Activated T-cell treated with anti-CD3 and anti-CD28 coated beads for 48 hours (primary cell): Measurements from ENCODE around the gene MARCHF10.

Experiments
- DNase-seq: peaks from one replicate; pipeline ENCODE4 v3.0.0-alpha.2; 2020; ENCODE audit warnings: low read depth

MARCHF10 gene

DNA sequence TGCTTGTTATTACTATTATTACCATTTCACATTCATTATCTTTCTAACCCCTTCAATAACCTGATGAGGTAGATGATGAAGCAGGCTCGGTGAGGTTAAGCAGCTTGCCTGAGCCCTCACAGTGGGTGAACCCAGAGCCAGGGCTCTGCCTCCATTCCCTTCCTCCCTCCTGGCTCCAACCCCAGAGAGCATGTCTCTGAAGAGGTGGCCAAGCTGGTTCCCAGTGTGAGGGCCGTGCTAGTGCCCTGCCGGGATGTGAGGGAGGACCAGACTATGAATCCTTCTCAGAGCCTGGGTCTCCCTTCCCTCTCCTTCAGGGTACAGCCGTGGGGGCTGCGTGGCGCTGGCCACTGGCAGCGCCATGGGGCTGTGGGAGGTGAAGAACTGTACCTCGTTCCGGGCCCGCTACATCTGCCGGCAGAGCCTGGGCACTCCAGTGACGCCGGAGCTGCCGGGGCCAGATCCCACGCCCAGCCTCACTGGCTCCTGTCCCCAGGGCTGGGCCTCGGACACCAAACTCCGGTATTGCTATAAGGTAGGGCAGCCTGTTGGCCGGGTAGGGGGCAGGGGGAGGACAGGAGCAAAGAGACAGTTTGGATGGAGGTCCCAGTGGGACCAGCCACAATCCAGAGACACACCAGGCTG, 131.0 kb downstream of the MARCHF10 start:
- no peak for DNase-seq

DNA sequence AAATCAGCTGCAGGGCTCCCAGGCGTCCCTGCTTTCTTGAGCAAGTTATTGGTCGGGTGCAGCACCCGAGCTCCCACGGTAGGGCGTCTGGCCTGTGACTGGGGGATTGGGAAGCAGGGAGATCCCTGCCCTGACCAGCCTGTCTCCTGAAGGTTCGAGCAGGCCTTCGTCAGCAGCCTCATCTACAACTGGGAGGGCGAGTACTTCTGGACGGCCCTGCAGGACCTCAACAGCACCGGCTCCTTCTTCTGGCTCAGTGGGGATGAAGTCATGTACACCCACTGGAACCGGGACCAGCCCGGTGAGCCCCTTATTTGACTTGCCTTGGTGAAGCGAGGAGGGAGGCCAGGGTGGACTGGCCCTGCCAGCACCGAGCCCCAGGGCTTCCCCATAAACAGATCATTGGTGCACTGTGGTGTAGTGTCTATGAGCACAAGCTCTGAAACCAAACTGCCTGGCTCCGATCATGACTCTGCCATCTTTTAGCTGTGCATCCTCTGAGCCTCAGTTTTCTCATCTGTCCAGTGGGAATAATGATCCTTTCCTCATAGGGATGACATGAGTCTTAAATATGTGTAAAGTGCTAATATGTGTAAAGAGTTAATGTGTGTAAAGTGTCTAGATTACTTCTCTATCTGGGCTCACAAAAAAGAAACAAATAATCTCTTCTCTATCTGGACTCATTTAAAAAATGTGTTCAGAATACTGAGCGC, 131.7 kb downstream of the MARCHF10 start:
- DNase-seq, result no peak

DNA sequence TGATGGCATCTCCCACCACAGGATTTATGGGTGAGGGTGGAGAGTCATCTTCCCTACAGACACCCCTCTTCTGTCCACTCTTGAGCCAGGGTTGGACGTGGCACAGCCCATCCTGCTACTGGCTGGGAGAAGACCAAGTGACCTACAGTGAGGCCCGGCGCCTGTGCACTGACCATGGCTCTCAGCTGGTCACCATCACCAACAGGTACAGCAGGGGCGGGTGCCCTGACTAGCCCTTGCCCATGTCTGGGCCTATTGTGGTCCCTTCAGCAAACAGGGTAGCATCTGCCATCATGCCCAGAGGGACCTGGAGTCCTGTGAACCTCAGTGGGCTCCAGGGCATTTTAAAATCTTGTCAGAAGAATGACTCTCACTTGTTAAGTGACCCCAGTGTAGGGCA, 132.4 kb downstream of the MARCHF10 start:
- no peak for DNase-seq

DNA sequence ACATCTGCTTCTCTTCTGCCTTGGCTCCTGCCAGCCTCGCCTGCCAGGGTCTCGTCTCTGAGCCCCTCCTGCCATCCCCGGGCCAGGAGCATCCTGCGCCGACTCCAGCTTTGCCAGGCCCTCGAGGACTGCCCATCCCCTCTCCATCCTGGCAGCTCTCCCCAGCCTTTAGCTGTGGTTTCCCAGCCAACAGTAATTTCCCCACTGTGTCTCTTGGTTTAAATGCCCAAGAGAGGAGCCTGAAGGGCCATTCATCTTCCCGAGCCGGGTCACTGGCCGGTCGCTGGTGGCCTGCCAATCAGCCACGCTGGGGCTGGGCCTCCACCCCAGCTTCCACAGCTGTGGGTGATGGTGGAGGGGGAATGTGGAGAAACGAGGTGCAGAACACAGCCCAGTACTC, 132.9 kb downstream of the MARCHF10 start:
- no peak for DNase-seq

DNA sequence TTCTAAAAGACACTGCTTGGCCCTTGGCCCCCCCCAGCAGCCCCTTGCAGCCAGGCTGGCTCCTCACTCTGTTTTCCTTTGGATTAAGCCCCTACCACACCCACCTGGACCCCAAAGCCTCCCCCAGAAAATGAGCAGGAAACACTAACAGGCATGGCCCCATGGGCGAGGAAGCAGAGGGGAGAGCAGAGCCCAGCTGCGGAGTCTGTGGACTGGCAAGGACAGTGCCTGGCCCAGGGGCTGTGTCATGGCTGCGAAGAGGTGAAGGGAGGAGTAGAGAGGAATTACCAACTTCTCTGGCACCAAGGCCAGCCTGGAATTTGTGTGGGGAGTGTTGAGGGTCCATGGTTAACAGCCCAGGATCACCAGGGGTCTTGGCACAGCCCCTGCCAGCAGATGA, 133.3 kb downstream of the MARCHF10 start:
- DNase-seq, result no peak

DNA sequence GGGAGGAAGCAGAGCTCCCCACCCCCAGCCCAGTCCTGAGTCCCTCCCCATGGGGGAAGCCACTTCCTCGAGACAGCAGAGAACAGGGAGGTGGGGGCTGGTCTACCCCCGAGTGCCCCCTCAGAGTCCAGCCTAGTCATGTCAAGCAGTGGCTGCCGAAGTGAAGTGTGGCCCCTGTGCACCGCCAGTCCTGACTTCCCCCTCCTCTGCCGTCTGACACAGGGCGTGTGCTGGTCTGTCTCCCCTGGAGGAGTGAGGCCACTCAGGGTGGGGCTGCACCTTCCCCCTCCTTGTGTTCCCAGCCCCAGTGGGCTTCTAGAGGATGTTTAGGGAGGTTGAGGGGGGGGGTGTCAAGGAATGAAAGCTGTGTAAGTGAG, 133.8 kb downstream of the MARCHF10 start:
- no peak for DNase-seq

DNA sequence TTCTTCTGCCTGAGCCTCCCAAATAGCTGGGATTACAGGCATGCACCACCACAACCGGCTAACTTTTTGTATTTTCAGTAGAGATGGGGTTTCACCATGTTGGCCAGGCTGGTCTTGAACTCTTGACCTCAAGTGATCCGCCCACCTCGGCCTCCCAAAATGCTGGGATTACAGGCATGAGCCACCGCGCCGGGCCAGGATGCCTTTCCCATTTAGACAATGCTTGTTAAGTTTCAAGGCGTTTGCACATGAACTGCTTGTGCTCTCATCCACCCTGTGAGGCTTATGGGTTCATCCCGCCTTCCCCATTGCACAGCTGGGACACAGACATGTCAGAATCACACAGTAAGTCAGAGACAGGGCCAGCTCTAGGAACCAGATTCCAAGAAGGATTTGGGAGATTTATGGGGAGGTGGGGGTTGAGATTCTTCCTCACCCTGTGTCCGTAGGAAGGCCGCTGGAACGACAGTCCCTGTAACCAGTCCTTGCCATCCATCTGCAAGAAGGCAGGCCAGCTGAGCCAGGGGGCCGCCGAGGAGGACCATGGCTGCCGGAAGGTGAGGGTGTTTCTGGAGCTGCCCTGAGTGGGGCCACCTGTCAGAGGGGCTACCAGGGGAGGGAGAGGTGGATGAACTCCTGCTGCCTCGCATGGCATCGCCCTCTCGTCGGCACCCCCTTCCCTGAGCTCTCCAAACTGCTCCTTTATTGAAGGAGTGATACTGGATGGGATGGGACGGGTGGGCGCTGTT, 134.3 kb downstream of the MARCHF10 start:
- no peak for DNase-seq

DNA sequence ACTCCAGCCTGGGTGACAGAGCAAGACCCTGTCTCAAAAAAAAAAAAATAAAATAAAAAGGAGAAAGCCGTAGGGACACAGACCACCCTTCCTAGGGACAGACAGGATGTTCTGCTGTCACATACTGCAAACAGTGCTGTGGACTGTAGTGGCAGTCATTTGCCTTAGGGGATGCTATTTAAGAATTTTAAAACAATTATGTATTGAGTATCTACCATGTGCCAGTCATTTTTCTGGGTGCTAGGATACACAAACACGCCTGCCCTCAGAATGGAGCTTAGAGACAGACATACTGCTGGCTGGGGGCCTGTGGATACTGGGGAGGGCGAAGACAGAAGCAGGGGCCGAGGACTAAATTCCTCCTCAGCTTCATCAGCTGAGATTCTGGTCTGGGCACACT, 135.2 kb downstream of the MARCHF10 start:
- no peak for DNase-seq

DNA sequence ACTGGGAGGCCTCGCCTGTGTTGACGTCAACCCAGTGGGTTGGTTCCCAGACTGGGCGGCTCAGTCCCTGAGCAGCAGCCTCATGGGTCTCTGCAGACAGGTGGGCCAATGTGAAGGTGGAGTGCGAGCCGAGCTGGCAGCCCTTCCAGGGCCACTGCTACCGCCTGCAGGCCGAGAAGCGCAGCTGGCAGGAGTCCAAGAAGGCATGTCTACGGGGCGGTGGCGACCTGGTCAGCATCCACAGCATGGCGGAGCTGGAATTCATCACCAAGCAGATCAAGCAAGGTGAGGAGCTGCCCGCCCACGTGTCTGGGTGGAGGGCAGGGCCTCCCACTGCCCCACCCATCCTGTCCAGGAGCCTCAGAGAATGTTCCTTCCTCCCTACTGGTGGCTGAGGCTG, 136.6 kb downstream of the MARCHF10 start:
- DNase-seq, result no peak

DNA sequence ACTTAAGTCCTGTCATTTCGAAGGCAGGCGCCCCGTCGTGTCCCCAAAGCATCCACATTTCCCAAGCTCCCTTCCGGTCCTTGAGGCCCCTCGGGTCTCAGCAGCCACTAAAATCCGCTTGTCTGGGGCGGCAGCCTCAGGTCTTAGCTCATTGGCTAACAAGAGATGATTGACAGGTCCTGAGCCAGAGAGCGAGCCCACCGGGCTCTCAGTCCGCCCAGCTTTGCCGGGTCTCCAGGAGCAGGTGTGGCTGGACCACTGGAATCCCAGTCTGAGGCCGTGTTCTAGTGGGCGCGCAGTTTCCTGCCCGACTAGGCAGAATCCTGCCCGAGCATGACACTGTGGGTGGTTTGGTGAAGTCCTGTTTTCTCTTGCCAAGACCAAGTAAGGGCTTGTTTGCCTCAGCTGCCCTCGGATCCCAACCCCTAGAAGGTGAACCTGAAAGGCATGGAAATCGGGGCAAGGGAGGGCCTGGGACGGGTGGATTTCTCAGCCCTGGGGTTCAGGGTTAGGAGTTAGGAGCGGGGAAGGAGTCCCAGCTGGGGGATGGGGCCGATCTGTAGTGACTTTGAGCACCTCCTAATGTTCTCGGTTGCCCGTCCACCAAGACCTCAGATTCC, 137.8 kb downstream of the MARCHF10 start:
- no peak for DNase-seq

DNA sequence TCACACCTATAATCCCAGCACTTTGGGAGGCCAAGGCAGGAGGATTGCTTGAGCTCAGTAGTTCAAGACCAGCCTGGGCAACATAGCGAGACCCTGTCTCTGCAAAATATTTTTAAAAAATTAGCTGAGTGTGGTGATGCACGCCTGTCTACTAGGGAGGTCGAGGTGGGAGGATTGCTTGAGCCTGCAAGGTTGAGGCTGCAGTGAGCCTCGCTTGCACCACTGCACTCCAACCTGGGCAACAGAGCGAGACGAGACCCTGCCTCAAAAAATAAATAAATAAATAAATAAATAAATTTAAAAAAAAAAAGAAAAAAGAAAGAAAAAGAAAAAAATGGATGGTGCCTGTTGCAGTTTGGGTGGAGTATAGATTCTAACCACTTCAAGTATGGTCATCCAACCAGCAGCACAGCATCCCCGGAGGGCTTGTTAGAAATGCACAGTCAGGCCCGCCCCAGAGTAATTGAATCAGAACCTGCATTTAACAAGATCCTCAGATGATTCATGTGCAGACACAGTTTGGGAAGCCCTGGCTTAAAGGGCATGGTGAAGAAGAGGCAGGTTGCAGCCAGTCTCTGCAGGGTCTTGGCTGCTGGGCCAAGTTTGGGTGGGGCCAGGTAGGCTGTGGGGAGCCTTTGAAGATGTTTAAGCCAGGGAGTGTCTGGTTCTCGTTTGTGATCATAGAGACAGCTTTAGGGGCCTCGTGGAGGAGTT, 139.9 kb downstream of the MARCHF10 start:
- no peak for DNase-seq

DNA sequence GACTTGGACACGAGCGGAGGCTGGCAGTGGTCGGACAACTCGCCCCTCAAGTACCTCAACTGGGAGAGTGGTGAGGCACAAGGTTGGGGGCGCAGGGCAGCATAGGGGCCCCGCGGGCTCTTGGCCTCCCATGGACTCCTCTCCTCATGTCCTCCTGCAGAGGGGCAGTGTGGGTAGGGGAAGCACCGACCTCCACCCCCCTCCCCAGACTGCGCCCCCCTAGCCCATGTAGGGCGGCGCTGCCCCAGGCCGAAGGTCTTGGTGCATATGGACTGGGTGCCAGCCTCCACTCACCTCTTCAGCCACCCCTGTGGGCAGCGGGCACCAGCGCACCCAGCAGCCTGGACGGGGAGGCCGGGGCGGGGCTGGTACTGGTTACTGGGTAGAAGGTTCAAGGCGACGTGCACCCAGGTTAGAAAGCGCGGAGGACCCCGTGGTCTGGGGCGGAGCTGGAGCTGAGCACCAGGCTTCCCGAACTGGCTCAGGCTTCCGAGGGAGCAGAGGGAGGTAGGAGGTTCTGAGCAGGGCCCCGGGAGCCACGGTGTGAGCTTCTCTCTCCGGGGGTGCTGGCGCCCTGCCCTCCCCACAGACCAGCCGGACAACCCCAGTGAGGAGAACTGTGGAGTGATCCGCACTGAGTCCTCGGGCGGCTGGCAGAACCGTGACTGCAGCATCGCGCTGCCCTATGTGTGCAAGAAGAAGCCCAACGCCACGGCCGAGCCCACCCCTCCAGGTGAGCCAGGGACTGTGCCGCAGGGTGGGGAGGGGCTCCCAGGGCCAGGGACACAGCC, 141.1 kb downstream of the MARCHF10 start:
- DNase-seq, result no peak

DNA sequence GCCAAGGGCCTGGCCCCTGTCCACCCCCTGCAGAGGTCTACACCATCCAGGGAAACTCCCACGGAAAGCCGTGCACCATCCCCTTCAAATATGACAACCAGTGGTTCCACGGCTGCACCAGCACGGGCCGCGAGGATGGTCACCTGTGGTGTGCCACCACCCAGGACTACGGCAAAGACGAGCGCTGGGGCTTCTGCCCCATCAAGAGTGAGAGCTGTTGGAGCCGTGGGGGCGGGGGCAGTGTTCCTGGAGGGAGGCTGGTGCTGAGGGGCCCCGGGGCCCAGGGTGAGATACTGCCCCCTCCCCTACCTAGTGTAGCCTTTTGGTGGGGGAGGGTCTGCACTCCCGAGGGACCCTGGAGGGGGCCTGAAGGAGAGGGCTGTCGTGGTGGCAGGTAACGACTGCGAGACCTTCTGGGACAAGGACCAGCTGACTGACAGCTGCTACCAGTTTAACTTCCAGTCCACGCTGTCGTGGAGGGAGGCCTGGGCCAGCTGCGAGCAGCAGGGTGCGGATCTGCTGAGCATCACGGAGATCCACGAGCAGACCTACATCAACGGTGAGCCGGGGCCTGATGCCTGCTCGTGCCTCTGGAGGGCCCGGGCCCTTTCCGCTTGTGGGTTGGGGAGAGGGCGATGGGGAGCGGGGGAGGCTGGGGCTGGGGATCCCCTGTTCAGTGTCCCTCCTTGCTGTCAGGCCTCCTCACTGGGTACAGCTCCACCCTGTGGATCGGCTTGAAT, 141.9 kb downstream of the MARCHF10 start:
- DNase-seq, result no peak

DNA sequence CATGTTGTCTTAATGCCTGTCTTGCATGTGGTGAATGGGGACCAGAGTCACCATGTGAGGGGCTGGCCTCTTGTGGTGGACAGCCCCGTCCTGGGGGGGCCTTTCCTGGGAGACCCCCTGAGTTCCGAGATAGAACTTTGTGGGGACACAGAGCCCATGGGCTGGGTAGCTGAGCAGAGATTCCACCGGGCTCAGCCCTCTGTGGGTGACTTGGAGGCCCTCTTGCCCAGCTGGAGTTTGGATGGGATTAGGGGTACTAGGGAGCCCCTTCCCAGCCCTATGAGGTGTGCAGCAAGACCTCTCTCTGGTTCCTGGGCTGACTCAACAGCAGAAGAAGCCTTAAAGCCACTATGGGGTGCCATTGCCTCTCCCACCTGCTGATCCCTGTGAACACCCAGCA, 142.5 kb downstream of the MARCHF10 start:
- no peak for DNase-seq

DNA sequence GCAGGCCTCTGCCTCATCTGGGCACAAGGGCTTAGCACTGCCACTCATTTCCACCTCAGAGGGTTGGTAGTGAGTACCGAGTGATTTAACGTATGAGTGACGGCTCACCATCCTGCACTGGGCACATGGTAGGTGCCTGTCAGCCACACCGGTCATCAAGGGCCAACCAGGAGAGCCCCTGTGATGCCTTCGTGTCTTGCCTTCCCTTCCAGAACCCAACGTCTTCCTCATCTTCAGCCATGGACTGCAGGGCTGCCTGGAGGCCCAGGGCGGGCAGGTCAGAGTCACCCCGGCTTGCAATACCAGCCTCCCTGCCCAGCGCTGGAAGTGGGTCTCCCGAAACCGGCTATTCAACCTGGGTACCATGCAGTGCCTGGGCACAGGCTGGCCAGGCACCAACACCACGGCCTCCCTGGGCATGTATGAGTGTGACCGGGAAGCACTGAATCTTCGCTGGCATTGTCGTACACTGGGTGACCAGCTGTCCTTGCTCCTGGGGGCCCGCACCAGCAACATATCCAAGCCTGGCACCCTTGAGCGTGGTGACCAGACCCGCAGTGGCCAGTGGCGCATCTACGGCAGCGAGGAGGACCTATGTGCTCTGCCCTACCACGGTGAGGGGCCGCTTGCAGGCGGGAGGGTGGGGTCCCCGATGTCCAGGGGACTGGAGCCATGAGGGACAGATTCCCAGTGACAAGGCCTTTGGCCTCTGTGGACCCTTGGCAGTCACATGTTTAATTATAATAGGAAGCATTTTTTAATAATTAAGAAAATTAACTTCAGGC, 143.6 kb downstream of the MARCHF10 start:
- DNase-seq, result no peak

DNA sequence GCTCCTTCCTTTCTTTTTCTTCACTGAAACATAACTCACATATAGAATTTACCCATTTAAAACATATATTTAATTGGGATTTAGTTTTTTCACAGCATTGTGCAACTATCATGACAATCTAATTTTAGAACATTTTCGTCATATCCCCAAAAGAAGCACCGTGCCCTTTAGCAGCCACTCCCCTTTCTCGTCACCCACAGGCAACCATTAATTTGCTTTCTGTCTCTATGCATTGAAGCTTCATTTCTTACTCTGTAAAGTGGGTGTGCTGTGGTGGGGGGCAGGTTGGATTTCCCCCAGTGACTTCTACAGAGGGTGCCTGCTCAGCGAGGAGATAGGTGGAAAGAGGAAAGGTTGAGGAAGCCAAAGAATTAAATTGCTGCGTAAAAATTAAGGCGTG, 144.8 kb downstream of the MARCHF10 start:
- DNase-seq, result no peak

DNA sequence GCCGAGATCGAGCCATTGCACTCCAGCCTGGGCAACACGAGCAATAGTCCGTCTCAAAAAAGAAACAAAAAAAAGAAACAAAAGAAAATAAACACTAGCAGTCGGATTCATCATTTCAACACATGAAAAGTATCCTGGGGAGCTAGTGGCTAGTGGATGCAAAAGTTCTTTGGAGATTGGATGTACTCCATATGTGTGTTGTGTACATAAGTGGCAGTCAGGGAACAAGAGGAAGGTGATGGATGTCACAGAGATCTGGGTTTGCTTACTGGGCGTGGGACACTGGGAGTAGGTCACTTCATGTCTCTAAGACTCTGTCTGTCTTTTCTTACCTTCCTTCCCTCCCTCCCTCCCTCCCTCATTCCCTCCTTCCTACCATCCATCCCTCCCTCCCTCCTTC, 145.3 kb downstream of the MARCHF10 start:
- DNase-seq, result no peak

DNA sequence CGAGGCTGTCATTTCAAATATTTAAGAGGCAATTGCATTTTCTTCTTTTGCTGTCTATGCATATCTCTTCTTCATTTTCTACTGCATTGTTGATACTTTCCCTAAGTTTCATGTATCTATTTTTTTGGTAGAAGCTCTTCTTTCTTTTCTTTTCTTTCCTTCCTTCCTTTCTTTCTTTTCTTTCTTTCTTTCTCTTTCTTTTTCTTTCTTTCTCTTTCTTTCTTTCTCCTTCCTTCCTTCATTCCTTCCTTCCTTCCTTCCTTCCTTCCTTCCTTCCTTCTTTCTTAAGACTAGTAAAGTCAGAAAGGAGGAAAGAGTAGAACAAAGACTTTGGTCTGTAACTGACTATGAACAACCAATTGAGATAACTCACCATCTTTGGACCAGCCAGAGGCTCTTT, 146.8 kb downstream of the MARCHF10 start:
- DNase-seq, result no peak

DNA sequence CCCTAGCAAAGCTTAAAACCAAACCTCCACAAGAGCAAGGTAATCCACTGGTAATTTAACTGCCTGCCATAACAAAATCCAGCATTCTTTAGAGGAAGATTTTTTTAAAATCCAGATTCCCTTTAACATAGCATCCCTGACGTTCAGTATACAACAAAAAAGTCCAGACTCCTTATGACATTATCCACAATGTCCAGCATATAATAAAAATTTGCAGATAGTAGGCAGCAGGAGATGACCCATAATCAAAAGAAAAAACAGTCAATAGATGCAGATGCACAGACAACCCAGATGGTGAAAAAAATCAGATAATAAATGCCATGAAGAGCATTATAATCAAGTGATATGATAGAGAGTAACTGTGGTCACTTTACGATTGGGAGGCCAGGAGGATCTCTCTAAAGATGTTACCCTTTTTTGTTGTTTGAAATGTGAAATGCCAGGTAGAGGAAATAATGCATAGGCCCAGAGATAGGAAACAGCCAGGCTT, 147.4 kb downstream of the MARCHF10 start:
- no peak for DNase-seq
